Keratinocyte (primary cell): ENCODE results near the gene CSE1L. TPM values are rescaled to one million over a fixed set of nuclear protein-coding genes. Genes with fewer than 3 reads are reported as not detected.

ENCODE experiments used
- DNase-seq: peaks from one replicate; pipeline ENCODE4 v3.0.0-alpha.2; 2011; ENCODE audit warnings: low read depth, missing footprints, low spot score
- FAIRE-seq: peaks from 2 replicates; lab custom pipeline; 2011; peaks lifted over from hg19 to GRCh38; lab: Jason Lieb, UNC
- H2AFZ ChIP-seq: 2 replicates; pipeline ENCODE4 v1.6.0; 2012; ENCODE audit warnings: low read length, control low read depth, inconsistent platforms; ENCODE audit not compliant: control insufficient read depth
- H3K27ac ChIP-seq: 2 replicates; pipeline ENCODE4 v1.5.1; 2011; ENCODE audit warnings: low read length; ENCODE audit not compliant: control insufficient read depth, insufficient read depth
- H3K27me3 ChIP-seq: 3 replicates; pipeline ENCODE4 v1.6.0; 2011; ENCODE audit warnings: low read length; ENCODE audit not compliant: control insufficient read depth, insufficient read depth; ENCODE audit errors: extremely low read depth
- H3K36me3 ChIP-seq, 2 experiments: 2 replicates in 1 of 2; 3 replicates in 1 of 2; pipeline ENCODE4 v1.5.1; 2011; ENCODE audit warnings: low read length in 2 of 2, mild to moderate bottlenecking in 1 of 2; ENCODE audit not compliant: control insufficient read depth in 2 of 2, insufficient read depth in 2 of 2; ENCODE audit errors: extremely low read depth in 1 of 2
- H3K4me1 ChIP-seq: 3 replicates; pipeline ENCODE4 v1.5.1; 2011; ENCODE audit warnings: low read length; ENCODE audit not compliant: control insufficient read depth, insufficient read depth; ENCODE audit errors: extremely low read depth
- H3K4me2 ChIP-seq: 3 replicates; pipeline ENCODE4 v1.6.0; 2011; ENCODE audit warnings: low read depth, low read length; ENCODE audit not compliant: control insufficient read depth, insufficient read depth; ENCODE audit errors: extremely low read depth
- H3K4me3 ChIP-seq, 3 experiments: fragments of 200-600 bp in 1 of 3; sonication (generic) in 1 of 3; 2 replicates in 2 of 3; 3 replicates in 1 of 3; pipeline ENCODE4 v1.5.1; 2011 to 2016; ENCODE audit warnings: low read length in 3 of 3, mild to moderate bottlenecking in 3 of 3, control low read depth in 2 of 3, inconsistent platforms in 1 of 3, low read depth in 1 of 3, mixed read lengths in 1 of 3, mixed run types in 1 of 3, moderate library complexity in 1 of 3; ENCODE audit not compliant: control insufficient read depth in 2 of 3, insufficient read depth in 2 of 3; ENCODE audit errors: extremely low read depth in 1 of 3
- H3K79me2 ChIP-seq: 2 replicates; pipeline ENCODE4 v1.6.0; 2012; ENCODE audit warnings: low read length; ENCODE audit not compliant: control insufficient read depth, insufficient read depth
- H3K9ac ChIP-seq: 3 replicates; pipeline ENCODE4 v1.6.0; 2011; ENCODE audit warnings: low read length; ENCODE audit not compliant: control insufficient read depth, insufficient read depth; ENCODE audit errors: extremely low read depth
- H3K9me1 ChIP-seq: 3 replicates; pipeline ENCODE4 v1.6.0; 2011; ENCODE audit warnings: low read length; ENCODE audit not compliant: control insufficient read depth, insufficient read depth; ENCODE audit errors: extremely low read depth
- H3K9me3 ChIP-seq: 2 replicates; pipeline ENCODE4 v1.5.1; 2012; ENCODE audit warnings: low read depth, low read length; ENCODE audit not compliant: control insufficient read depth
- H4K20me1 ChIP-seq: 3 replicates; pipeline ENCODE4 v1.6.0; 2011; ENCODE audit warnings: low read length; ENCODE audit not compliant: control insufficient read depth, insufficient read depth; ENCODE audit errors: extremely low read depth
- CTCF ChIP-seq, 3 experiments: IDR thresholded peaks in 1 of 3; conservative IDR thresholded peaks in 1 of 3; optimal IDR thresholded peaks in 1 of 3; 2 replicates in 2 of 3; 3 replicates in 1 of 3; pipeline versions ENCODE3 to v1.5.1; 2011; ENCODE audit warnings: low read length in 3 of 3, mild to moderate bottlenecking in 3 of 3, moderate library complexity in 2 of 3, control low read depth in 1 of 3, inconsistent platforms in 1 of 3; ENCODE audit not compliant: insufficient read depth in 2 of 3; ENCODE audit errors: extremely low read depth in 1 of 3
- EZH2 ChIP-seq: IDR thresholded peaks from one replicate; pipeline ENCODE4 v1.6.1; 2012; ENCODE audit warnings: inconsistent platforms, mild to moderate bottlenecking, low read length, moderate library complexity
- dilution Hi-C: fragments of 300-500 bp; cut with MboI; formaldehyde crosslinking; loops from one replicate; pipeline ENCODE4 v1.7.0; 2020; ENCODE audit warnings: low sequenced_read_pairs; ENCODE audit not compliant: extremely low pct_ligation_motif_present
- polyA plus RNA-seq, 5 experiments: library from polyadenylated mRNA; depleted of rRNA in 3 of 5; stranded (reverse) in 3 of 5; stranded (forward) in 1 of 5; unstranded in 1 of 5; fragments of >200 nt; gene quantifications; 1 replicate in 1 of 5; 2 replicates in 3 of 5; 3 replicates in 1 of 5; pipeline versions ENCODE4 v1.2.1 to v1.2.3, GENCODE V29; 2011 to 2012; ENCODE audit warnings: missing spikeins in 2 of 5, low read depth in 1 of 5, low replicate concordance in 1 of 5

Gene CSE1L
- polyA plus RNA-seq, 1 donor (not counting 4 experiments of a cell fraction or from before 2014, with no cell fraction given): 134 TPM

- Histone ChIP-seq H3K27me3 (no peaks in the 10 kb centered on the region), H4K20me1 (peaks cover 4% of the 10 kb centered on the region), H3K4me2 (no peak overlapping the region), H3K9ac (no peak overlapping the region), H3K4me1 (no peaks in the 10 kb centered on the region), H3K4me3 (no peak overlapping the region), H3K27ac (no peak overlapping the region), H3K36me3 (peaks cover 25 to 41% of the 10 kb centered on the region in 2 experiments), H3K9me1 (no peaks in the 10 kb centered on the region), H3K9me3 (no peaks in the 10 kb centered on the region), H2AFZ (no peak overlapping the region), H3K79me2 (peaks cover 9% of the 10 kb centered on the region)
- DNase-seq: no peak
- peak; percentile 52 for FAIRE-seq
- TF ChIP-seq EZH2: no peak
- TF ChIP-seq CTCF (optimal IDR thresholded peaks at IDR 0.05 in 1 of 3, IDR thresholded peaks at IDR 0.05 in 1 of 3, conservative IDR thresholded peaks at IDR 0.05 in 1 of 3; ENCODE audit: extremely low read depth in 1 of 3, insufficient read depth in 2 of 3, low read length in 3 of 3): no peak
- dilution Hi-C loops: no loop called here
Measured at GRCh38 chr20:49100972-49101371, 54.9 kb downstream of the CSE1L start.

GRCh38 chr20:49103019-49103418, 56.9 kb downstream of the CSE1L start:
- dilution Hi-C loops: no loop called here
- TF ChIP-seq CTCF (optimal IDR thresholded peaks at IDR 0.05 in 1 of 3, IDR thresholded peaks at IDR 0.05 in 1 of 3, conservative IDR thresholded peaks at IDR 0.05 in 1 of 3; ENCODE audit: extremely low read depth in 1 of 3, insufficient read depth in 2 of 3, low read length in 3 of 3): no peak

More at GRCh38 chr20:49103019-49103418, 56.9 kb downstream of the CSE1L start:
- H3K36me3 ChIP-seq: peaks cover 21 to 27% of the 10 kb centered on the region in 2 experiments
- H3K27ac ChIP-seq: no peak overlapping the region
- no peaks in the 10 kb centered on the region for H3K9me3 ChIP-seq
- no peak overlapping the region for H3K4me3 ChIP-seq
- no peaks in the 10 kb centered on the region for H4K20me1 ChIP-seq
- DNase-seq (no peak), FAIRE-seq (no peak)
- no peaks in the 10 kb centered on the region for H3K27me3 ChIP-seq
- no peak overlapping the region for H2AFZ ChIP-seq
- H3K79me2 ChIP-seq: peaks cover 5% of the 10 kb centered on the region
- no peak overlapping the region for H3K4me2 ChIP-seq
- no peaks in the 10 kb centered on the region for H3K4me1 ChIP-seq
- H3K9me1 ChIP-seq: no peaks in the 10 kb centered on the region
- no peak overlapping the region for H3K9ac ChIP-seq
